ENCODE results near the gene LYRM7.
"Not testable (repeated sequence)": the region's sequence is repeated elsewhere in the genome, so short reads cannot be mapped to it uniquely, and the experiment has no call there.

Gene LYRM7

DNA sequence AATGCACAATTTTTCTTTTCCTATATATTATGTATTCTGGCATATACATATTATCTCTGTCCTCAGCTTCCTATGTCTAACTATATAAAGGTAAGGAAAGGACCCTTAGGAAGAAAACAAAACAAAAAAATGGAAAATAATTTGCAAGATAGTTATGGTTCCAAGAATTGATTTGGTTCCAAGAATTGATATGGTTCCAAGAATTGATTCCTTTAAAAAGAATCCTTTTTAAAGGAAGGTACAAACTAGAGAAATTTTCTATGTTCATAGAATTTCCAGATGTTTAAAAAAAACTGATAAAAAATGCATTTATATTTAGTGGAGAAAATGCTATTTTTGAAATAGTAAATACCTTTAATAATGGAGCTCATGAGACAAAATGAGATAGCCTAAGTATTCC lies 12.1 kb downstream of the LYRM7 start:
- DNase-seq: no peak

DNA sequence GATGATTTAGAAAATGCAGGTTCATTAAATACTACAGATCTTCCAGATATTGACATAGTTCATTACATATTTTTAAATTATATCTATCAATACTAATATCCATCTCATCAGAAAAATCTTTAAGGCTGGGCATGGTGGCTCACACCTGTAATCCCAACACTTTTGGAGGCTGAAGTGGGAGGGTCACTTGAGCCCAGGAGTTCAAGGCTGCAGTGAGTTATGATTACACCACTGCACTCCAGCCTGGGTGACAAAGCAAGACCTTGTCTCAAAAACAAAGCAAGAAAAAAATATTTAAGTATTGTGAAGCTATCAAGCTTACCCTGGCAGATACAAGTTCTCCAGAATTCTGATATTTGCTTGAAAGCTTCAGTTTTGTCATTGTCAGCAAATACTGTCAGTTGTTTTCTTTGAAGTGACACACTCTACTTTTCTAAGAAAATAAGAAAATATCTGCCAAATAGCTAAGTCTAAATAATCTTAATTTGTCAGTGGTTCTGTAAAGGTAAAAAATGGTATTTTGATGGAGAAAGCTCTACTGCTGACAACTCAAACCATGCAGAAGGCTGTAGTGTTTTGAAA lies 14.9 kb downstream of the LYRM7 start:
- no peak for DNase-seq

DNA sequence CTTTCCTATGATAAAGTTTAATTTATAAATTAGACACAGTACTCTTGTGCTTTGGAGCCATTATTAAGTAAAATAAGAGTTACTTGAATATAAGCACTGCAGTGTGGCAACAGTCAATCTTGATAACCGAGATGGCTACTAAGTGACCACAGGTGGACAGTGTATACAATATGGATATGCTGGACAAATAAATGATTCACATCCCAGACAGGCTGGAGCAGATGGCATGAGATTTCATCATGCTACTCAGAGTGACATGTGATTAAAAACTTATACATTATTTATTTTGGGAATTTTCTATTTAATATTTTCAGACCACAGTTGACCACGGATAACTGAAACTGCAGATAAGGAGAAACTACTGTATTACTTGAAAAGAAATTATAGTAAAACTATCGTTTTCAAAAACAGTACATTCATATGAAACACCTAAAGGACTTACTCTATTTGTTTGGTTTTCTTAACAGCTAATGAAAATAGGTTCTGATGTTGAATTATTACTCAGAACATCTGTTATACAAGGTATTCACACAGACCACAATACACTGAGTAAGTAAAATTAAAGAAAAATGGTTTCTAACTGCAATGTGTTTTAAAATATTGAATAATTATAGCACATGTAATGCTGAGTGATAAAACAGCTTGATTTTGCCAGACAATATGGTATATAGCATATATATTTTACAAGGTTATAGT lies 16.0 kb downstream of the LYRM7 start:
- DNase-seq: peak; percentile 71

DNA sequence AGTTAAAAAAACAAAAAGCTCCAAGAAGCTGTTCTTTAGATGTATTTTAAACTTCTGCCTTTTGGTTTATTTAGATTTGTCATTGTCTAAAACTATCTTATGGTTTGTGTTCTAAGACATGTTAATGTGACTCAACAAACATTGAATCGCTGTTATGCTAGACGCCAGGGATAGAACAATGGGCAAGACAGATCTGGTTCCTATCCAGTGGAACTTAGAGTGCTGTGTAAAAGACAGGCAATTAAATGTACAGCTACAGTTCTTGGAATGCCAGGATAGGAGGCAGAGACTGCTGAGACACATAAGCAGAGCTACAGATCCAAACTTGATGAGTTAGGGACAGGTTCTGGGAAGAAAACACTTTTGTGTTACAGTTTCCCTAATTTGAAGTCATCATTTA lies 22.4 kb downstream of the LYRM7 start:
- DNase-seq: peak; percentile 28

DNA sequence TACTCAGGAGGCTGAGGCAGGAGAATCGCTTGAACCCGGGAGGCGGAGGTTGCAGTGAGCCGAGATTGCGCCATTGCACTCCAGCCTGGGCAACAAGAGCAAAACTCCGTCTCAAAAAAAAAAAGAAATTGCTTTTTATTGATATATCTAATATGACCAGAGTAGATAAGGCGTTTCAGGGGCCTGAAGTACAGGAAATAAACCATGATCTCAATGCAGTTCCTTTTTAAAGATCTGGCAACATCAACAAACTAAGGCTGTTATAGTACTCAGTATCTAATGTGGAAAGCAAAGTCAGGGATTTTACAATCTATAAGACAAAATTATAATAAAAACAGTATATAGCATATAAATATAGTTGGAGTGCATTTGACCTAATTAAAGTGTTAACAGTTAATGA lies 23.2 kb downstream of the LYRM7 start:
- DNase-seq: not testable (repeated sequence)

- DNase-seq: peak; percentile 20
Observed at GRCh38 chr5:131194725-131195124, 24.0 kb downstream of the LYRM7 start.

GRCh38 chr5:131195696-131196095 lies 25.0 kb downstream of the LYRM7 start:
- peak; percentile 34 for DNase-seq

- no peak for DNase-seq
Observed at GRCh38 chr5:131196331-131196730, 25.6 kb downstream of the LYRM7 start.

GRCh38 chr5:131198625-131199024 lies 27.9 kb downstream of the LYRM7 start:
- DNase-seq: no peak

DNA sequence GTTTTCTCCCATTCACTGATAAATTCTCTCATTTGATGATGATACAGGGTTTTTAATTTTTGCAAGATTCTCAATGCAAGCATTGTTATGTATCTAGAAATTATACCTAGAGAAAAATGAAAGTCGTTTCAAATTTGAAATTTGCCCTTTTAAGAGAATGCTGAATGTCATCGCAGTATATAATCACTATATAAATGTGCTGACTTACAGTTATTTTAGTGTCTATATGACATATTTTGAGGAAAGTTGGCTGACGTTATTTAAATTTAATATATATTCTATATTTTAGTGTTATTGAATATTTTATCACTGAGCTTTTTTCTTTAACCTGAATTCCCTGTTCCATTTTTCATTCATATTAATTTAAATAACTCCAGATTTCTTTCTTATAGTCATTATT lies 29.8 kb downstream of the LYRM7 start:
- no peak for DNase-seq

DNA sequence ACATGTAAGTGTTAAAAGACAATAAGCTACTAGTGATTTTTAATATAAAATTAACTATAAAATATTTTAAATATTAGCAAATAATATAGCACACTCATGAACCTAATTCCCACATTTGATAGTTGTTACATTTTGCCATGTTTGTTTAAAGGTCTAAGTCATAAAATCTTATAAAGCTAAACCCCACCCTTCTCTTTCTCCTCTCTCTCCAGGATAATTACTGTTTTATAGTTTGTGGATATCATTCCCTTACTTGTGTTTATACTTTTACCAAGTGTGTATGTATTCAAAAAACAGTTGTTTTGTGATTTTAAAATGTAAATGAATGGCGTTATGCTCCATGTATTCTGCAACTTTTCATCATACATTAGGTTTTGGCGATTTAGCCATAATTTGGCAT lies 34.2 kb downstream of the LYRM7 start:
- DNase-seq: no peak

GRCh38 chr5:131206061-131206460 lies 35.3 kb downstream of the LYRM7 start:
- no peak for DNase-seq

GRCh38 chr5:131206772-131207171 lies 36.0 kb downstream of the LYRM7 start:
- no peak for DNase-seq

GRCh38 chr5:131209175-131209505 lies 38.4 kb downstream of the LYRM7 start:
- DNase-seq: no peak

DNA sequence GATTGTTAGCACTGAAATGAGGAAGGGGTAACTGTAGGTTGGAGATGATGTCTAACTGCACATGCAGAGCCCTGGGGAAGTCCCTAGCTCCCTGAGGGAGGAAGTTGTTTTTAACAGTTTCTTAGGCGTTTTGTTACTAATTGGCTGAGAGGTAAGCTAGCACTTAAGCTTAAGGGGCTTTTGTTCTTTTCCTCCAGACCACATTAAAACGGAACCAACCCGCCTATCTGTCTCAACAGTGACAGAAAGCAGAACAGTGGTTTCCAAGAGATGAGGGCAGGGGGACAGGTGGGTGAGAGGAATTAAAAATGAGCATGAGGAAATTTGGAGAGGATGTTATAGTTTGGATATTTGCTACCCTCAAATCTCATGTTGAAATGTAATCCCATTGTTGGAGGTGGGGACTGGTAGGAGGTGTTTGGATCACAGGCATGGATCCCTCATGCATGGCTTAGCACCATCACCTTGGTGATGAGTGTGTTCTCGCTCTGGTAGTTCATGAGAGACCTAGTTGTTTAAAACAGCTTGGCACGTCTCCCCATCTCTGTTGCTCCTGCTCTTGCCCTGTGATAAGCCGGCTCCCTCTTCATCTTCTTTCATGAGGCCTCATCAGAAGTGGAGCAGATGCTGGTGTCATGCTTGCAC lies 38.9 kb downstream of the LYRM7 start:
- peak; percentile 87 for DNase-seq

DNA sequence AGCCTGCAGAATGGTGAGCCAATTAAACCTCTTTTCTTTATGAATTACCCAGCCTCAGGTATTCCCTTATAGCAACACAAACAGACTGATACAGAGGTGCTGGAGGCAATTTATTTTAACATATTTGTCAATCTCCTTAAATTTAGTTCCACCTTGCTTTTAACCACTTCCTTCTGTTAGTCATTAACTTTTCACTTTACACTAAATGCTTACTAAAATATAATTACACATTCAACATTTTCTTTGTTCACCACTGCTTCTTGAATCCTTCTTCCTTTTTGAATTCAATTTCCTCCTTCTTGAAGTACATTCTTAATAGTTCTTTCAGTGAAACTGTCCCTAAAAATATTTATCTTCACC lies 39.4 kb downstream of the LYRM7 start:
- no peak for DNase-seq

DNA sequence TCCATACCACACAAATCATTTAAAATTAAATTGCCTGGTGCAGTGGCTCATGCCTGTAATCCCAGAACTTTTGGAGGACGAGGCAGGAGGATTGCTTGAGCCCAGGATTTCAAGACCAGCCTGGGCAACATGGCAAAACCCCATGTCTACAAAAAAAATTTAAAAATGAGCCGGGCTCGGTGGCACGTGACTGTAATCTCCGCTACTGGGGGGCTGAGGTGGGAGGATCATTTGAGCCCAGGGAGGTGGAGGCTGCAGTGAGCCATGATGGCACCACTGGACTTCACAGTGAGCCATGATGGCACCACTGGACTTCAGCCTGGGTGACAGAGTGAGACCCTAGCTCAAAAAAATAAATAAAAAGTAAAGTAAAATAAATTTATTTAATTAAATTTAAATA lies 40.9 kb downstream of the LYRM7 start:
- no peak for DNase-seq

DNA sequence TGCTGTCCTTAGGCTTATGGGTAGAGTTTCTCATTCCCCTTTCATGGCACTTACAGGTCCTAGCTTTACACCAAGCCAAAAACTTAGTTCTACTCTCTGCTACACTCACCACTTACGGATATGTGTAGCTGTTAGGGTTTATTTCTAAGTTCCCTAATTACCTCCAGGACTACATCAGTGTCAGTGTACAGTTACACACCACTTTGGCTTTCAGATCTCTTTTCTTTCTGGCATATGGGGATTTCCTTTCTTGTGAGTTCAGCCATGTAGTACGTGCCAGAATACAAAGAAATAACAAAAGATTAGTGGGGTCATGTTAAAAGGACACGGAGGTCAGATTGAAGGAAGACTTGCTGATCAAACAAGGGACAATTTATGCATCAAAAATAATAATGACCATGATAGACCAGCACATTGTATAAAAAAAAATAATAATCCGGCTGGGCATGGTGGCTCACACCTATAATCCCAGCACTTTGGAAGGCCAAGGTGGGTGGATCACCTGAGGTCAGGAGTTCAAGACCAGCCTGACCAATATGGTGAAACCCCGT lies 41.8 kb downstream of the LYRM7 start:
- peak; percentile 13 for DNase-seq

DNA sequence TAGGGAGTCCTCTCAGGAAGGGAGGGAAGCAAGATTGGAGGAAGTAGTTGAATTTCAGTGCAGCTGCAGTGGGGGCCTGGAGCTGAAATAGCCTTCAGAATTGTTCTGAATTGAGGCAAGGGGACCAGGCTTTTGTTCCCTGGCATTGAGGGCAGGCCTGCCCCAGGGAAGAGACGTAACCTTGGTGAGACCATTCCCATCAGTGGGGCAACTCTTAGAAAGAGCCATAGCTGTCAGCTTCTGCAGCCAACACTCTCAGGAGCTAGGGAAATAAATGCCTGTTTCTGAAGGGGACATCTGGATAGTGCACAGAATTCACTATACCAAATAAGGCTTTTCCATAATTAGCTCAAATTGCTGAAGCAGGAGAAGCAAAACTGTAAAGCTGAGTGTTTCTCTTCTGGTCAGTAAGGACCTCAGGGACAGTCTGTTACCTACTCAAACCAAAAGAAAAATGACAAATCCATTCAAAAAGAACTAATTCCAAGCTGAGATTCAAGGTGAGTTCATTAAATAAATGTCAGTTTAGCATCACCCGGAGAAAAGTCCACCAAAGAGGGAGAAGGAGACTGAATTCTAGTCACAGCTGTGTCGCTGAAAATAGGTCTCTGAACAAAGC lies 44.0 kb downstream of the LYRM7 start:
- DNase-seq: peak; percentile 56

DNA sequence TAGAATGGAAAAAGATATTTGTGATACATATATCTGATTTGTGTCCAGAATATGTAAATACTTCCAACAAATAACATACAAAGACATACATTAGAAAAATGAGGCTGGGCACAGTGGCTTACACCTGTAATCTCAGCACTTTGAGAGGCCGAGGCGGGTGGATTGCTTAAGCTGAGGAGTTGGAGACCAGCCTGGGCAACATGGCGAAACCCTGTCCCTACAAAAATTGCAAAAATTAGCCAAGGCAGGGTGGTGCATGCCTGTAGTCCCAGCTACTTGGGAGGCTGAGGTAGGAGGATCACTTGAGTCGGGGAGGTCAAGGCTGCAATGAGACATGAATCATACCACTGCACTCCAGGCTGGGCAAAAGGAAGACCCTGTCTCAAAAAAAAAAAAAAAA lies 47.0 kb downstream of the LYRM7 start:
- no peak for DNase-seq

DNA sequence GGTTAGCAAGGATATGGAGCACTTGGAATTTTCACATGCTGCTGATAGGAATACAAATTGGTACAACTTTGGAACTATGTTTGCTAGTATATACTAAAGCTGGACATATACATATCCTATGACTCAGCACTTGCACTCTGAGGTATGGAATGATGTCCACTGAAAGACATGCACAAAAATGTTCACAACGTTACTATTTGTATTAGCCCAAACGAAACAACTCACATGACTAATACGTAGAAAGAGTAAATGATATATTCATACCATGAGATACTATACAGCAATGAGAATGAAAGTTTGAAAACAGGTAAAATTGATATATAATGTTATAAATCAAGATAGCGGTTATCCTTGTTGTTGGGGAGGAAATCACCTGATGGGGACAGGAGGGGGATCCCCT lies 47.6 kb downstream of the LYRM7 start:
- no peak for DNase-seq

GRCh38 chr5:131220566-131220965 lies 49.8 kb downstream of the LYRM7 start:
- no peak for DNase-seq

- no peak for DNase-seq
Observed at GRCh38 chr5:131221008-131221703, 50.4 kb downstream of the LYRM7 start.

Data from NCI-H69 (cell line).